Measurements from ENCODE around the gene WDR82.

Gene WDR82

DNA sequence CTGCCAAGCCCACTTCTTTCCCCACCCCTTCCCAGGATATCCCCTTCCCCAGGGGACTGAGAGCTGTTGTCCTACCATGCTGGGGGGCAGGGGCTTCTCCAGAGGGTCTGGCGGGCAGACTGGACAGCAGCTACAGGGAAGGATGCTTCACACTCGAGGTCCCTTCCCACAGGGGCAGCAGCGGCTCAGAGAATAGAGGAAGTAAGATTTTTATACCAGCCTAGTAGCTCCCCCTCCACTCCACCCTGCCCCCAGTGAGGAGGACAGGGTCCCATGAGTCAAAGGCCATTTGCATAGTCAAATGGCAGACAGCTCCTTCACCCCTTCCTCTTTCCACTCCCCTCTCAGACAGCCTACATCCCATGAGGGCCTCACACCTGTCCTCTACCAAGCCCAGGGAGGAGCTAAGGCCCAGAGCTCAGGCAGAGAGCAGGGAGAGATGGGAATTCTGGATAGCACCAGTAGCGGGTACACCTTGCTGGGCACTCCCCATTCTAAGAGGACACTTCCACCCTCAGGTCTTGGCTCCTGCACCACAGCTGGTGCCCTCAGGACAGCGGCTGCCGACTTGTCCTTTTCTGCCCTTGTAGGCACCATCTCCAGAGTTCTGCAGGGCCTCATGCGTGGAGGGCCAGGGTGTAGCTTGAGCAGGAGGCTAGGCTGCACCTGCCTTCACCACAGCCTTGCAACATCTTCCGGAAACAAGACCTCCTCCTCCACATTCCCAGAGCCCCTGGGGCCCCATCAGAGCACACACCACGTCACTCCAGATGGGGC is 52.8 kb downstream of the WDR82 start, which contains the start of gene TLR9:
Gene TLR9, minus strand, starts transcription at position 194 of the 777 bp plus-strand sequence. Its CDS starts 116 bp downstream, at position 78.
- DNase-seq (ENCODE audit: low read depth in 2 of 2), result no peak

DNA sequence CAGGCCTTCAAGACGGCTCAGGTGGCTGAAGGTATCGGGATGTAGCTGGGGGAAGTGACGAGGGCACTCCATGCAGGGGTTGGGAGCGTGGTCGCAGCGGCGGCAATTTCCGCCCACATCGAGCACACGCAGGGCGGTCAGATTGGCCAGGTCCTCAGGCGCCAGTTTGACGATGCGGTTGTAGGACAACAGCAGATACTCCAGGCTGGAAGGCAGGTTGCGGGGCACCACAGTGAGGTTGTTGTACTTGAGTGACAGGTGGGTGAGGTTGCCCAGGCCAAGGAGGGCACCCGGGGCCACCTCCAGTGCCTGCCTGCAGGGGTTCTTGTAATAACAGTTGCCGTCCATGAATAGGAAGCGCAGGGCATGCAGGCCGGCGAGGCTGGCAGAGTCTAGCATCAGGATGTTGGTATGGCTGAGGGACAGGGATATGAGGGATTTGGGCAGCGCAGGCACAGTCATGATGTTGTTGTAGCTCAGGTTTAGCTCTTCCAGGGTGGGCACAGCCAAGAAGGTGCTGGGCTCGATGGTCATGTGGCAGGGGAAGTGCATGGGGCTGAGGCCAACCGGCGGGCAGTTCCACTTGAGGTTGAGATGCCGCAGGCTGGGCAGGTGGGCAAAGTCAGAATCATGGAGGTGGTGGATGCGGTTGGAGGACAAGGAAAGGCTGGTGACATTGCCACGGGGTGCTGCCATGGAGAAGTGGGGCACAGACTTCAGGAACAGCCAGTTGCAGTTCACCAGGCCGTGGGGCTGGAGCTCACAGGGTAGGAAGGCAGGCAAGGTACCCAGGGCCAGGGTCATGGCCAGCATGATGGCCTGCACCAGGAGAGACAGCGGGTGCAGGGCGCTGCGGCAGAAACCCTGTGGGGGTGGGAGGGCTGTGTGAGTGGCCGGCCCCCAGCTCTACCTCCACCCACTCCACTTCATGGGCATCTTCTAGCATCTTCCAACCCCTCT is 54.7 kb downstream of the WDR82 start:
- no peak for DNase-seq (ENCODE audit: low read depth in 2 of 2)

DNA sequence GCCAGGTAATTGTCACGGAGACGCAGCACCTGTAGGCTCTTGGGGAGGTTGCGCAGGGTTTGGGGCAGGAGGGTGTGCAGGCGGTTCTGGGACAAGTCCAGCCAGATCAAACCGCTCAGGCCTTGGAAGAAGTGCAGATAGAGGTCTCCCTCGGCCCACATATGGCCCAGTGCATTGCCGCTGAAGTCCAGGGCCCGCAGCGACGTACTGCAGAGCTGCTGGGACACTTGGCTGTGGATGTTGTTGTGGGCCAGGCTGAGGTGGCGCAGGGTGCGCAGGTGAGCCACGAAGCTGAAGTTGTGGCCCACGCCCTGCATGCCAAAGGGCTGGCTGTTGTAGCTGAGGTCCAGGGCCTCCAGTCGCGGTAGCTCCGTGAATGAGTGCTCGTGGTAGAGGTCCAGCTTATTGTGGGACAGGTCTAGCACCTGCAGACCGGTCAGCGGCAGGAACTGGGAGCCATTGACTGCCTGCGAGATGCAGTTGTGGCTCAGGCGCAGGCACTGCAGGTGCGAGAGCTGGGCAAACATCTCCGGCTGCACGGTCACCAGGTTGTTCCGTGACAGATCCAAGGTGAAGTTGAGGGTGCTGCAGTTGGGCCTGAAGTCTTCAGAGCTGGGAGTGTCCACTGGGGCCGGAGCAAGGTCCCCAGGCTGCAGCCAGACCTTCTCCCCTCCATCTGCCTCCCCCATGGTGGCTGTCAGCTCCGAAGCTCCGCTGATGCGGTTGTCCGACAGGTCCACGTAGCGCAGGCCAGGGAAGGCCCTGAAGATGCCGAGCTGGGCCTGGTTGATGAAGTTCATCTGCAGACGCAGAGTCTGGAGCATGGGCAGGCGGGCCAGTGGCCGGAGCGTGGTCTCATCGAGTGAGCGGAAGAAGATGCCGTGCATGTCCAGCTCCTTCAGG is 55.9 kb downstream of the WDR82 start:
- no peak for DNase-seq (ENCODE audit: low read depth in 2 of 2)

DNA sequence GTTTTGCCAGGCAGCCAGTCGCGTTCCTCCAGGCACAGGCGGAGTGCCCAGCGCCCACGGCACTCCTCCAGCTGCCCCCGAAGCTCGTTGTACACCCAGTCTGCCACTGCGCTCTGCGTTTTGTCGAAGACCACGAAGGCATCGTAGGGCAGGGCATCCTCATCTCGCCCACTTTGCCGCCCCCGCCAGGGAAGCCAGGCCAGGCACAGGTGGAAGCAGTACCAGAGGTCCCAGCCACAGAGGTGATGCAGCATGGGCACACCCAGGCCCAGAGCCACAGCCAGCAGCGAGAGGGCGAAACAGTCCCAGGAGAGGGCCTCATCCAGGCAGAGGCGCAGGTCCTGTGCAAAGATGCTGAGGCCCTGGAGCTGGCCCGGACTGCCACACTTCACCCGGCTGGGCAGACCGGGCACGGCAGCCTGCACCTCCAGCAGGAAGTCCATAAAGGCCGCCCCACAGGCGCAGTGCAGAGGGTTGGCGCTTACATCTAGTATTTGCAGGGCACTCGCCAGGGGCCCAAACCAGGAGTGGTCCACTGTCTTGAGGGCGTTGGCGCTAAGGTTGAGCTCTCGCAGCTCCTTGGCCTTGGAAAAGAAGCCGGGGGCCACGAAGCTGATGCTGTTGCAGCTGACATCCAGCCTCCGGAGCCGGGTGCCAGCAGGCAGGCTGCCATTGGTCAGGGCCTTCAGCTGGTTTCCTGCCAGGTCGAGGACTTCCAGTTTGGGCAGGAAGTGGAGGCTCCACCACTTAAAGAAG is 56.7 kb downstream of the WDR82 start:
- DNase-seq (ENCODE audit: low read depth in 2 of 2), result no peak

- no peak for DNase-seq (ENCODE audit: low read depth in 2 of 2)
These were observed 57.3 kb downstream of the WDR82 start for GRCh38 chr3:52221141-52221562.

DNA sequence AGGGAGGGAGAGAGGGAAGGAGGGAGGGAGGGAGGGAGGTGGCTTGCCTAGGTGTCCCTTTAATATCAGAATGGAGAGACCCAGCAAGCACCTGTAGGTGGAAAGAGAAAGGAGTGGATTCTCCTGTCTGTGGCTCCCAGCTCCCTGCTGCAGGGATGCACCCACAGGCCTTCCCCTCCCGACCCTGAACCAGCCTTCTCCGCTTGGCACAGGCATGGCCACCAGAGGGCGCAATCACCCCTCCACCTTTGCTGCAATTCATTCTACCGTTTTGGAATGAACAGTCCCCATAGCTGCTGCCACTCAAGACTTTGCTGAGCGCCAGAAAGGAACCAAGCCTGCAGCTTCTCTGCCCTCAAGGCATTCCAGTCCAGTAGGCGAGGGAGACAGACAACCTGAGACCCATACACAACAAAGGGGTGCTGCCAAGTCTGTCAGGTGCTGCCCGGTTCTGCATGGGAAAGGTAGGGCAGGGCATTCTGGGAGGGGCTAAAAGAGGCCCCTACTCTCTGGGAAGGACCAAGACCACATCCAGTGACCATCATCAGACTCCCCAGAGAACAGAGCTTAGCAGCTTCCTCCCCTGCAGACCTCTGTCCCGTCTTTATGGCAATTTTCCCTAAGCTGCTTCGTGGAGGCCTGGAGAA is 57.9 kb downstream of the WDR82 start:
- no peak for DNase-seq (ENCODE audit: low read depth in 2 of 2)

DNA sequence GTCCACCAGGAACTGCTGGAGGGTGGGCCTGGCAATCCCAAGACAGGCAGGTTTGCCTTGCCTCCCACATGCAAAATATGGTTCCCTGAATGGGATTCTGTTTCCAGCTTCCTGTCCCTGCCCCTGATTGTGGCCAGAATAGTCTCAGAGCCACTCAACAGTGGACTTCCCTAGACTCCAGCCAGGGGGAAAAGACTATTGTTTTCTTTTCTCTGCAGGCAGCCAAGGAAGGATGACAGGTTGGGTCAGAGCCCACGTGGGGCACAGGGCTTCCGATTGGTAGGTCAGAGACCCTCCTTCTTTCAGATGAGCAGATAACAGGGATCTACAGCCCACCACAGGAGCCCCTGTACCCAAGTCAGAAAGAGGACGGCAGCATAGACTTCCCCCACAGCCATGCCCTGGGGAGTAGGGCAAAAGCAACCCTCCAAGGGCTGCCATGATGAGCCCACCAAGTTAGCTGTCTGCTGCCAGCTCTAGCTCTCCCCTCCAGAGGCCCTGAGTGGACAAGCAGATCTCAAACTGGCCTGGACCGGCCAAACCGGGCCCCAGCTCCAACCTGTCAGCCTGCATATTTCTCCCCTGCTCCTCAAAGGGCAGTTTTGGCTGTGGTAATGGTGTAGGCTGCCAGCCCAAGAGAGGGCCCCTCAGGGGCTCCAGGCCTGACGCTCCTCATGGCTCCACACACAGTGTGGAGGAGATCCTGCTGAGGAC is 59.4 kb downstream of the WDR82 start:
- DNase-seq (ENCODE audit: low read depth in 2 of 2), result no peak

GRCh38 chr3:52218454-52218853 is 60.0 kb downstream of the WDR82 start:
- no peak for DNase-seq (ENCODE audit: low read depth in 2 of 2)

- DNase-seq (ENCODE audit: low read depth in 2 of 2), result no peak
These were observed 60.4 kb downstream of the WDR82 start for GRCh38 chr3:52218026-52218425.

DNA sequence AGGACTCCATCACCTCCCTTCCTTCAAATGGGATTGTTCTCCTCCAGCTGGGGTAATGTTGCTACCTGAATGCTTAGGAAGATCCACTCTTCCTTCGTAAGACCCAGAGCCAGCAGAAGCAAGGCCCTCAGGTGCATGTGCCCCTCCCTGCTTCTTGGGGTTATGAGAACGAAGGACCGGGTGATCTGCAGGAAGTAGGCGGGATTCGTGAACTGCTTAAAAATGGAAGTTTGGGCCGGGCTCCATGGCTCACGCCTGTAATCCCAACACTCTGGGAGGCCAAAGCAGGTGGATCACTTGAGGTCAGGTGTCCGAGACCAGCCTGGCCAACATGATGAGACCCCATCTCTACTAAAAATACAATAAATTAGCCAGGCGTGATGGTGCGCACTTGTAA is 61.0 kb downstream of the WDR82 start:
- no peak for DNase-seq (ENCODE audit: low read depth in 2 of 2)

DNA sequence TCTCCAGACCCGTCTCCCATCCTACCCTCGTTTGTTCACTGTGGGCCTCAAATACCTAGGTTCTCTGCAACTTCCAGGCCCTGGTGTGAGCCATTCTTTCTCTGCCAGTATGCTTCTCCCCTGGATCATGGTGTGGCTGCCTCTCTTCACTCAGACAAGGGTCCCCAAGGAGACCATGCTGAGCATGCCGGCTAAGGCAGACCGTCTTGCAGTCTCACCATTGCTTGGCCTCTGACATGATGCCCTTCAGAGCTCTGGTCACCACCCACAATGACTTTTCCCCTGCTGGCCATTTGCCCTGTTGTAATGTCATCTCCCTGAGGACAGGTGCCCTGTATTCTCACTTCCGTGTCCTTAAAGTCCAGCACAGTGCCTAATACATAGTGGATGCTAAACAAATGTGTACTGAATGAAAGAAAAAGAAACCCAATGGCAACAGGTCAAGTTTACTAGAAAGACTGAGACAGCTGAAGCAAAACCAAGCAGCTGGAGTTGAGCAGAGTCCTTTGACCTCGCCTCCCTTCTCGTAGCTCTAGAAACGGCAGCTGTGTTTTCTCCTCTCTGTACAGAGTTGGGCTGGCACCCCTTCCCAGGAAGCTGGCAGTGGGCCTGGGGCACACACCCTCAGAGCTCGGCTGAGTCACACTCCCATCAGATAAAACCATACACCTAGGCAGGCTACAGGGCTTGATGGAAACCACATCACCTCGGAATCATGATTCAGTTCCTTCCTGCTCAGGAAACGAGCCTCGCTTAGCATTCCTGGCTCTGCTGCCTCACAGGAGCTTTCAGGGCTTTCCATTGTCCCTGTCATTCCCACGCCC is 61.7 kb downstream of the WDR82 start:
- no peak for DNase-seq (ENCODE audit: low read depth in 2 of 2)

DNA sequence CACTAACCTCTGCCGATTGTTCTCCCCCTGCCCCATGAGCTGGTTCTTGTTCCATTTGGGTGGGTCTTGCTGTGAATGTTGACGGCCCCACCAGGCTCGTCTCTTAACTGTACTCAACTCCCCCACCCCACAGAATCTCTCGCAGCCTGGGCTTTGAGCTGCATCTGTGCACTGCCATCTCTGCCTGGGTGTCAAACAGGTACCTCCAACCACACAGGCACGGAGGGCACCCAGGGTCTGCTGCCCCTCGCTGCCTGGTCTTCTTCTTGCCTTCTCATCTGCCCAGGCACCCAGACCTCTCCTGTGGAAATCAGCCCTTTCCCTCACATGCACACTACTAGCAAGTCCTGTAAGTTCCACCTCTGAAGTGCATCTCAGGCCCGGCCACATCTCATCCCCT is 63.1 kb downstream of the WDR82 start:
- no peak for DNase-seq (ENCODE audit: low read depth in 2 of 2)

GRCh38 chr3:52213901-52214300 is 64.5 kb downstream of the WDR82 start:
- no peak for DNase-seq (ENCODE audit: low read depth in 2 of 2)

DNA sequence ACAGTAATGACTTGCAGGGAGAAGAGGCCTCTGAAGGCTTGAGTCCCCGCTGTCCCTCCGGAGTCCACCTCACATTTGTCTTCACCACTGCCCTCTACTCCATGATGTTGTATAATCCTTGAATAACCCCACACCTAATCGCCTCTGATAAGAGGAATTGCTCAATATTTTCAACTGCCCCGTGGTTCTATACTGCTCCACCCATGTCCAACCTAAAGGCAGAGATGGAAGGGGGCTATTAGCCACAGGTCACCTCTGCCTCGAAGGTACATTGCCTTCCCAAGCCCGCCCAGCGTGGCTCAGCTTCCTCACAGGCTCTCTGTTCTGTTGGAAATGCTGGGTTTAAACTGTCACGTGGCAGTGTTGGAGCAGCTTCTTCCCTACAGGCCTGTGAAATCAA is 65.4 kb downstream of the WDR82 start:
- DNase-seq (ENCODE audit: low read depth in 2 of 2), result no peak

DNA sequence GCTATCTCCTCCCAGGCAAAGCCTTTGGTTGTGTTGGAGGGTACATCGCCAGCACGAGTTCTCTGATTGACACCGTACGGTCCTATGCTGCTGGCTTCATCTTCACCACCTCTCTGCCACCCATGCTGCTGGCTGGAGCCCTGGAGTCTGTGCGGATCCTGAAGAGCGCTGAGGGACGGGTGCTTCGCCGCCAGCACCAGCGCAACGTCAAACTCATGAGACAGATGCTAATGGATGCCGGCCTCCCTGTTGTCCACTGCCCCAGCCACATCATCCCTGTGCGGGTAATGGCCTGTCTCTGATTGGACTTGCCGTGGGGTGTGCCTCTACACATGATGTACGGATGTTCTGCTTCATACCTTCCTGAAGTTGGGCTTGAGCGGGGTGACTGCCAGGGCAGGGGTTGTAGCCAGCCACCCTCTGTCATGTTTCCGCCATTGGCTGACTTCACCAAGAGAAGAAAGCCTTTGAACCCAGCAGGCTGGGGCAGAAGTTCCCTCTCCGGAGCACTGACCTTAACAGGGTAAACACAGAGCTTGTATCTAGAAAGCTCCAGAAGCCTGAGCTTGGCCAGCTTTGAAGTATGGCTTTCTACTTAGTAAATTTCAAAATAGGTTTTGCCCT is 67.1 kb downstream of the WDR82 start:
- DNase-seq (ENCODE audit: low read depth in 2 of 2), result no peak

GRCh38 chr3:52210550-52211046 is 67.9 kb downstream of the WDR82 start:
- no peak for DNase-seq (ENCODE audit: low read depth in 2 of 2)

- DNase-seq (ENCODE audit: low read depth in 2 of 2), result no peak
These were observed 68.4 kb downstream of the WDR82 start for GRCh38 chr3:52210037-52210436.

DNA sequence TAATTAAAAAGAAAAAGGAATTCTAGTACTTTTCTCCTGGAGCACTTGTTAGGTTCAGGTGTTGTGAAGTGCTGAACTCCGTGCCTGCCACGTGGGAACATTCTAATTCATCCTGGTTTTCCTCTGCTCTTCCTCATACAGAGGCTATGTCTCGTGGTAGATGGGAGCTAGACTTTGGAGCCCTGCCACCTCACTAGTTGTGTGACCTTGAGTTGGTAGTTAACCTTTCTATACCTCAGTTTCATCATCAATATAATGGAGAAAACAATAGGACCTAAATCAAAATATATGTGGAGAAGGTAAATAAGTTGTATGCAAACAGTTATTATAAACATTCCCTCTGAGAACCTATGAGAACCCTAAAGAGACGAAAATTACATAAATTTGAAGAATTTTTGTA is 69.9 kb downstream of the WDR82 start:
- DNase-seq (ENCODE audit: low read depth in 2 of 2), result no peak

All from fibroblast of skin of left biceps (primary cell).